ENCODE measurements around the gene KRT4. TPM values are rescaled to one million over a fixed set of nuclear protein-coding genes. Genes with fewer than 3 reads are reported as not detected.

KRT4 gene
- total RNA-seq, 1 experiment from 2014 or later = not detected

GRCh38 chr12:52815161-52815560, 1.2 kb upstream of the KRT4 start:
- H3K27me3 ChIP-seq (replicated peaks) = peaks cover 93% of the 10 kb centered on the region
- peak; percentile 80 to 94 for DNase-seq (ENCODE audit: low read depth in 1 of 2, low spot score in 2 of 2)
- no peak overlapping the region for H3K27ac ChIP-seq

GRCh38 chr12:52814710-52815155, 817 bp upstream of the KRT4 start:
- DNase-seq (ENCODE audit: low read depth in 1 of 2, low spot score in 2 of 2) = peak in 1 of 2 experiments; percentile 94
- Histone ChIP-seq H3K36me3 (no peaks in the 10 kb centered on the region), H3K27me3 (replicated peaks) (peaks cover 93% of the 10 kb centered on the region)

More at GRCh38 chr12:52815161-52815560, 1.2 kb upstream of the KRT4 start:
- peaks cover 12% of the 10 kb centered on the region for H3K9me3 ChIP-seq (replicated peaks)
- 0 out of 2 replicates have a peak, but pooled peaks cover 6% of the 10 kb centered on the region for H3K4me1 ChIP-seq (replicated peaks)
- H3K4me3 ChIP-seq = no peak overlapping the region
- no peaks in the 10 kb centered on the region for H3K36me3 ChIP-seq

GRCh38 chr12:52813203-52813819, 605 bp downstream of the KRT4 start:
- no peak overlapping the region for H3K4me3 ChIP-seq
- H3K9me3 ChIP-seq (replicated peaks) = peaks cover 27% of the 10 kb centered on the region
- no peaks in the 10 kb centered on the region for H3K36me3 ChIP-seq
- H3K4me1 ChIP-seq (replicated peaks) = 0 out of 2 replicates have a peak, but pooled peaks cover 3% of the 10 kb centered on the region
- peaks cover 93% of the 10 kb centered on the region for H3K27me3 ChIP-seq (replicated peaks)
- DNase-seq (ENCODE audit: low read depth in 1 of 2, low spot score in 2 of 2) = peak; percentile 79 to 94
- no peak overlapping the region for H3K27ac ChIP-seq

More at GRCh38 chr12:52814710-52815155, 817 bp upstream of the KRT4 start:
- H3K27ac ChIP-seq = no peak overlapping the region
- H3K9me3 ChIP-seq (replicated peaks) = peaks cover 13% of the 10 kb centered on the region
- H3K4me3 ChIP-seq = no peak overlapping the region
- H3K4me1 ChIP-seq (replicated peaks) = 0 out of 2 replicates have a peak, but pooled peaks cover 3% of the 10 kb centered on the region

GRCh38 chr12:52812749-52813148, 1.2 kb downstream of the KRT4 start:
- peaks cover 93% of the 10 kb centered on the region for H3K27me3 ChIP-seq (replicated peaks)
- H3K4me1 ChIP-seq (replicated peaks) = 0 out of 2 replicates have a peak, but pooled peaks cover 3% of the 10 kb centered on the region
- H3K9me3 ChIP-seq (replicated peaks) = peaks cover 31% of the 10 kb centered on the region
- H3K36me3 ChIP-seq = no peaks in the 10 kb centered on the region
- peak in 1 of 2 experiments; percentile 94 for DNase-seq (ENCODE audit: low read depth in 1 of 2, low spot score in 2 of 2)
- H3K4me3 ChIP-seq = no peak overlapping the region
- no peak overlapping the region for H3K27ac ChIP-seq

- Histone ChIP-seq H3K4me3 (no peak overlapping the region), H3K4me1 (replicated peaks) (0 out of 2 replicates have a peak, but pooled peaks cover 3% of the 10 kb centered on the region), H3K36me3 (no peaks in the 10 kb centered on the region), H3K27ac (no peak overlapping the region), H3K9me3 (replicated peaks) (peaks cover 31% of the 10 kb centered on the region), H3K27me3 (replicated peaks) (peaks cover 93% of the 10 kb centered on the region)
- peak in 1 of 2 experiments; percentile 94 for DNase-seq (ENCODE audit: low read depth in 1 of 2, low spot score in 2 of 2)
These were observed 1.9 kb downstream of the KRT4 start for GRCh38 chr12:52812073-52812400.

- Histone ChIP-seq H3K4me3 (no peak overlapping the region), H3K27me3 (replicated peaks) (peaks cover 95% of the 10 kb centered on the region), H3K9me3 (replicated peaks) (peaks cover 30% of the 10 kb centered on the region), H3K27ac (no peak overlapping the region), H3K36me3 (no peaks in the 10 kb centered on the region), H3K4me1 (replicated peaks) (0 out of 2 replicates have a peak, but pooled peaks cover 3% of the 10 kb centered on the region)
- DNase-seq (ENCODE audit: low read depth in 1 of 2, low spot score in 2 of 2) = peak; percentile 80 to 94
These were observed 2.5 kb downstream of the KRT4 start for GRCh38 chr12:52811191-52812072.

DNA sequence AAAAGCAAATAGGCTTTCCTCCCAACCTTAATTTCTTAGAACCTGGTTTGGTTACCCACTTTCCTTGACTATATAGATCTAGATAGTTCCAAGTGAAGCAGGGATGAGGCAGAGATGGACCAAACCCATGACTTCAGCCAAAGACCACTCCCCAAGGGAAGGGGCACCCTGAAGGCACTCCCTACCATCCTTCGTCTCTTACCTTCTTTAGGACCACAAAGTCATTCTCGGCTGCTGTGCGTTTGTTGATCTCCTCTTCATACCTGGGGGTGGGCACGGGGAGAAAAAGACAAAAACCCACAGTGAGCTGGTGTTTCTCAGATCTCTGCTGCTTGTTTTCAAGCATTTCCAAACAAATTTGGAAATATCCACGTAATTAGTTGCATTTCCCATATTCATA, 3.4 kb downstream of the KRT4 start:
- H3K27me3 ChIP-seq (replicated peaks) = peaks cover 96% of the 10 kb centered on the region
- DNase-seq (ENCODE audit: low read depth in 1 of 2, low spot score in 2 of 2) = peak; percentile 79 to 93
- H3K9me3 ChIP-seq (replicated peaks) = peaks cover 32% of the 10 kb centered on the region
- no peak overlapping the region for H3K27ac ChIP-seq
- H3K4me1 ChIP-seq (replicated peaks) = 0 out of 2 replicates have a peak, but pooled peaks cover 3% of the 10 kb centered on the region
- no peak overlapping the region for H3K4me3 ChIP-seq
- no peaks in the 10 kb centered on the region for H3K36me3 ChIP-seq

DNA sequence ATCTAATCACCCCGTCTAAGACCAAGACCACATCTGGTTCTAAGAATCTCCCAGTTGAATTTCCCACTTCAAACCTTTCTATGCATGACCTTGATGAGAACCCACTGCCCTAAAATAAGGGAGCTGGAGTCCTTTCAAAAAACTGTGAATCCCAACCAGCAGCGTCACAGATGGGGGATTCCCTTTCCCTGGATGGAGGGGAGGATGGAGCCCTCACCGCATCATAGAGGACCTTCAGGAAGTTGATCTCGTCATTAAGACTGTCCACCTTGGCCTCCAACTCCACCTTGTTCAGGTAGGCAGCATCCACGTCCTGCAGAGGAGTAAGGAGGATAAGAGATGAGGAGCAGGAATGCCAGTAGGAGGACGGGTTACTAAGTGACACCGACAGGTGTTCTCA, 4.8 kb downstream of the KRT4 start:
- Histone ChIP-seq H3K4me3 (no peak overlapping the region), H3K9me3 (replicated peaks) (peaks cover 30% of the 10 kb centered on the region), H3K27ac (no peak overlapping the region), H3K4me1 (replicated peaks) (0 out of 2 replicates have a peak, but pooled peaks cover under 1% of the 10 kb centered on the region), H3K27me3 (replicated peaks) (peaks cover 87% of the 10 kb centered on the region), H3K36me3 (no peaks in the 10 kb centered on the region)
- DNase-seq (ENCODE audit: low read depth in 1 of 2, low spot score in 2 of 2) = peak in 1 of 2 experiments; percentile 94

- Histone ChIP-seq H3K9me3 (replicated peaks) (peaks cover 30% of the 10 kb centered on the region), H3K27ac (no peak overlapping the region), H3K27me3 (replicated peaks) (peaks cover 87% of the 10 kb centered on the region)
These were observed 5.2 kb downstream of the KRT4 start for GRCh38 chr12:52808573-52809160.

GRCh38 chr12:52807544-52808470, 6.1 kb downstream of the KRT4 start:
- Histone ChIP-seq H3K4me1 (replicated peaks) (no peaks in the 10 kb centered on the region), H3K27me3 (replicated peaks) (peaks cover 85% of the 10 kb centered on the region), H3K36me3 (no peaks in the 10 kb centered on the region), H3K27ac (no peak overlapping the region), H3K4me3 (no peak overlapping the region), H3K9me3 (replicated peaks) (peaks cover 33% of the 10 kb centered on the region)
- peak; percentile 82 to 95 for DNase-seq (ENCODE audit: low read depth in 1 of 2, low spot score in 2 of 2)

More at GRCh38 chr12:52808573-52809160, 5.2 kb downstream of the KRT4 start:
- no peaks in the 10 kb centered on the region for H3K4me1 ChIP-seq (replicated peaks)
- peak; percentile 78 to 94 for DNase-seq (ENCODE audit: low read depth in 1 of 2, low spot score in 2 of 2)
- no peak overlapping the region for H3K4me3 ChIP-seq
- H3K36me3 ChIP-seq = no peaks in the 10 kb centered on the region

DNA sequence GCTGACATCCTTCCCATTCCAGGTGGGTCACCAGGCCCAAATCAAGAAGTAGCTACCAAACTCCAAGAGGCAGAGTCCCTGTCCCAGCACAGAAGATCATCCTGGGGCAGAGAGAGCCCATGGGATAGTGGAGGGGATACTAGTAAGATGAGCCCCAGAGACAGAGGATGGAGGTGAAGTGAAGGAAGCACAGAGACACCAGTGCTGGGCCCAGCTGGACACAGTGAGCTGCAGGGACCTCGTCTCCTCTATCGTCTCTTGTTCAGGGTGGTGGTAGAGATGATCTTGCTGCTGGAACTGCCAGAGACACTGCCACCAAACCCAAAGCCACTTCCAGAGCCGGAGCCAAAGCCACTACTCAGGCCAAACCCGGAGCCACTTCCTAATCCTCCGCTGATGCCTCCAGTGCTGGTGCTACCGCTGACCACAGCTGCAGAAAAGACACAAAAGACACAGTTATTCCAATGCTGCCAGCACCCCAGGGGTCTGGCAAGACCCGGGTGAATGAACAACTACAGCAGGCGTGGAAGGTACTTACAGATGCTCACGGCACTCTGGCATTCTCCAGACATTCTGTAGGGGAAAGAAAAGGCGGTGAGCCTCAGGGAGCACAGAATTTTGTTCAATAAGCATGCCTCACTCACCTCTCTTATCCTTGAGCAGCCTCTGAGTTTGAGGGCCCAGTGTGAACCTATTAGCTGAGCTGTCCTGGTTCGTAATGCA, 6.9 kb downstream of the KRT4 start:
- peaks cover under 1% of the 10 kb centered on the region for H3K4me1 ChIP-seq (replicated peaks)
- peaks cover 40% of the 10 kb centered on the region for H3K9me3 ChIP-seq (replicated peaks)
- H3K4me3 ChIP-seq = no peak overlapping the region
- no peaks in the 10 kb centered on the region for H3K36me3 ChIP-seq
- H3K27me3 ChIP-seq (replicated peaks) = peaks cover 78% of the 10 kb centered on the region
- DNase-seq (ENCODE audit: low read depth in 1 of 2, low spot score in 2 of 2) = peak; percentile 82 to 94
- H3K27ac ChIP-seq = no peak overlapping the region

- peak; percentile 78 to 91 for DNase-seq (ENCODE audit: low read depth in 1 of 2, low spot score in 2 of 2)
- Histone ChIP-seq H3K27me3 (replicated peaks) (peaks cover 71% of the 10 kb centered on the region), H3K27ac (no peak overlapping the region), H3K4me3 (no peak overlapping the region), H3K4me1 (replicated peaks) (peaks cover 8% of the 10 kb centered on the region), H3K9me3 (replicated peaks) (peaks cover 42% of the 10 kb centered on the region), H3K36me3 (no peaks in the 10 kb centered on the region)
These were observed 7.6 kb downstream of the KRT4 start for GRCh38 chr12:52806169-52806811.
